Activated CD8-positive, alpha-beta memory T cell treated with anti-CD3 and anti-CD28 coated beads, Interleukin-2, amount 50 U/mL, for 24 hours (primary cell): ENCODE data around the gene THBS1.

ENCODE experiments used
- DNase-seq: peaks from one replicate; pipeline ENCODE4 v3.0.0-alpha.2; 2020; ENCODE audit errors: extremely low read depth

The THBS1 gene

DNA sequence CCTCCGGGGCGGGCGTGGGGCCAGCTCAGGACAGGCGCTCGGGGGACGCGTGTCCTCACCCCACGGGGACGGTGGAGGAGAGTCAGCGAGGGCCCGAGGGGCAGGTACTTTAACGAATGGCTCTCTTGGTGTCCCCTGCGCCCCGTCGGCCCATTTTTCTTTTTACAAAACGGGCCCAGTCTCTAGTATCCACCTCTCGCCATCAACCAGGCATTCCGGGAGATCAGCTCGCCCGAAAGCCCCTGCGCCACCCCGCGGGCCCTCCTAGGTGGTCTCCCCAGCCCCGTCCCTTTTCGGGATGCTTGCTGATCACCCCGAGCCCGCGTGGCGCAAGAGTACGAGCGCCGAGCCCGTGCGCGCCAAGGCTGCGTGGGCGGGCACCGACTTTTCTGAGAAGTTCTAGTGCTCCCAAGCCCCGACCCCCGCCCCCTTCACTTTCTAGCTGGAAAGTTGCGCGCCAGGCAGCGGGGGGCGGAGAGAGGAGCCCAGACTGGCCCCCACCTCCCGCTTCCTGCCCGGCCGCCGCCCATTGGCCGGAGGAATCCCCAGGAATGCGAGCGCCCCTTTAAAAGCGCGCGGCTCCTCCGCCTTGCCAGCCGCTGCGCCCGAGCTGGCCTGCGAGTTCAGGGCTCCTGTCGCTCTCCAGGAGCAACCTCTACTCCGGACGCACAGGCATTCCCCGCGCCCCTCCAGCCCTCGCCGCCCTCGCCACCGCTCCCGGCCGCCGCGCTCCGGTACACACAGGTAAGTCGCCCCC, at the start of gene THBS1:
TSS of gene THBS1 (plus strand) at position 595 of the 757 bp plus-strand sequence. CDS start 779 bp downstream, outside the sequence.
- no peak for DNase-seq

DNA sequence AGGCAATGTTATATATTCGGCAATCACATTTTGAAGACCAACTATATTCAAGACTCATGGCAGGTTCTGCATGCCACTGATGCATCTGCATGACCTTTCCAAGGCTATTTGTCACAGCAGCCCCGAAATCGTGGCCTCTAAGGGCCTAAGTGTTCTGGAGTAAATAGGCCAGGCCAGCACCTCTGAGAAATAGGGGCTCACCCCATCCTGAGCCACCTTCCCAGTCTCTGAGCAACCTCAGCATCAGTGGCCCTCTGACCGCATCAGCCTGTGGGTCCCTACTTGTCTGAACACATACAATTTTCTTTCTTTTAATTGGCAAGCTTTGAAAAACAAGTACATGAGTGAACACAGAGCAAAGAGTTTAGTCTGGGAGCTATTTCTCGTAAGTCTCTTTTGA, 45.9 kb upstream of the THBS1 start:
- no peak for DNase-seq

DNA sequence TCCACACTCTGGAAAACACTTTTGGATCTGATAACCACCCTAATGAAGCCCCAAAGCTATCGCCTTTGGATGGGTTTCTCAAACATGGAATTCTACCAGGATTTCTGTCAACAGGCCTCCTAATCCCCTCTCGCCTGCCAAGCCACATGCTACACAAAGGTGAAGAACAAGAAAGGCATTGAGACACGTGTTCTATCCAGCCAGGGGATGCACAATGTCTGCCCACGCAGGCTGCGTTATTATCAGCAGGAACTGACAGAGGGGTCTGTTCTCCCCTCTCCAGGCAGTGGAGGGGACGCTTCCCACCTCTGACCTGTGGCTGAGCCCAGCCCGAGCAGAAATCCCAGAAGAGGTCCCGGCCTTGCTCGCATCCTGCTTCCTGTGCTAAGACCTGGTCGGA, 45.4 kb upstream of the THBS1 start:
- DNase-seq, result no peak

DNA sequence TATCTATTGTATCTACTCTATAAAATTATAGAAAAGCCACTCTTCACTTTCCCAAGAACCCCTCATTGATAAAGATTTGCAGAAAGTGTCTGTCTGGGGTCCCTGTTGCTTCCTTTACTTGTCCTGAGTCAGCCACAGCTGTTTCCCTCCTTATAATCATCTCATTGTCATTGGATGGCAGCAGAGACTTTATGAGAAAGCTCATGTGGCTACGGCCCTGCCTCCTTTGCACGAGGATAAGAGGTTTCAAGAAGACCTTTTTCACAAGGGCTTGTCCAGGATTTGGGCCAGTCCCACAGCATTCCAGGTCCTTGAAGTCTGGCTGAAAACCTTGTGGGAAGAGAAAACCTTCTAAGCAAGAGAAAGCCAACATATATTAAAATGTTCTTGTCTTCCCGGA, 41.9 kb upstream of the THBS1 start:
- no peak for DNase-seq

DNA sequence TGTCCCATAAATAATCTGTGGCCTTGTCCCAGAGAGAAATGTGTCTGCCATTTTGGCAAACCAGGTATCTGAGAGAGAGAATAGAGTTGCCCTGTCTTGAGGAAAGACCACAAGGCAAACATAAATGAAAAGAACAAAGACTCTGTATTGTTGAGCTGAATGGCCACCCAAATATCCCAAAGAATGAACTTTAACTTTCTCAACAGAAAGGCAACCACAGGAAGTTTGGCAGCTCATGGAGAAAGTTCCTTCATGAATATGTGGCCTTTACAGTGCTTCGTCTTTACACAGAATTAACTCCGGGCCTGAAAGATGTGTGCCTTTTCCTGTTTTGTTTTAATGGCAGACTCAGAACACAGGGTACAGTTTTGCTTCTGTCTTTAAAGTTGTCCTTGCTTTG, 41.4 kb upstream of the THBS1 start:
- DNase-seq, result no peak

DNA sequence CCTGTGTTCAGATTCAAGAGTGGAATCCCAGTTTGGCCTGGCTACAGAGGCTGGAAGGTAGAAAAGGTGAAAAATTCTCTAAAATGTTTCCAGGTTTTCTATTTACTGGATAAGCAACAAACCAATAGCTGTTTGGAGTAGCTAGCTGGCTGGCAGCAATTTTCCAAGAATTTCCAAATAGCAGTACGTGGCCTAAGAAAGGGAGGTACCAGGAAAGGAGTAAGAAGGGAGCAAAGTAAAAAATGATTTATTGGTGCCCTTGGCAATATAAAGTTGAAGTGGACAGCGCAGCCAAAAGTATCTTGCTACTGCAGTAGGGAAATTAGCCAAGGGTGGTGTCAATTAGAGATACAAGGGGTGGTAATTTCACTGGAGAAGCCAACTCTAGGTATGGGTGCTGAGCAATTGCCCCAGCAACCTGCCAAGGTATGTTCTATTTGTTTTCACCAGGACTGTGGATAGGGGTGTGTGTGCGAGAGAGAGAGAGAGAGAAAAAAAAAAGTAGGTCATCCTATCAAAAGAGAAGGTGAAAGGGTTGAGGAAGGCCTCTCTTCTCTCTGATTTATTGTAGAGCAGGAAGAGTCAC, 40.8 kb upstream of the THBS1 start:
- no peak for DNase-seq

DNA sequence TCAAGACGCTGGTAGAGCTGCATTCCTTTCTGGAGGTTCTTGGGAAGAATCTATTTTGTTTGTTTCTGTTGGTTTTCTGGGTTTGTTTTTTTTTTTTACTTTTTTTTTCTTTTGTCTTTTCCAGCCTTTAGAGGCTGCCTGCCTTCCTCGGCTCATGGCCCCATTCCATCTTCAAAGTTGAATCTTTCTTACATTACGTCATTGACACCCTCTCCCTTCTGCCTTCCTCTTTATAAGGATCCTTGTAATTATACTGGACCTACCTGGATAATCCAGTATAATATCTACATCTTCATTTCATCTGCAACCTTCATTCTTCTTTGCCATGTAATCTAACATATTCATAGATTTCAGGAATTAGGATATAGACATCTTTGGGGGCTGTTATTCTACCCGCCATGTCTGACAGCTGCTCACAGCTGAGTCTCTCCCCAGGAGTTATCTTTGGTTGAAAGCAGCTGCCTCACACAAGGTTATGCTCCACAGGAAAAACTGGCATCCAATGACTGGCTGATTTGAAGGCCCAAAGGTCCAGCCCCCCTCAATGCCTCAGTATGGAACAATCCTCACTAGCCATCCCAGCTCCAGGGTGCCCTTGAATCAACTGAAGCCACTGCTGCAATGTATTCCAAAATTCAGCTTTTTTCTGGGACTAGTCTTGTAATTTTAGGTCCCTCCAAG, 38.4 kb upstream of the THBS1 start:
- DNase-seq, result no peak

DNA sequence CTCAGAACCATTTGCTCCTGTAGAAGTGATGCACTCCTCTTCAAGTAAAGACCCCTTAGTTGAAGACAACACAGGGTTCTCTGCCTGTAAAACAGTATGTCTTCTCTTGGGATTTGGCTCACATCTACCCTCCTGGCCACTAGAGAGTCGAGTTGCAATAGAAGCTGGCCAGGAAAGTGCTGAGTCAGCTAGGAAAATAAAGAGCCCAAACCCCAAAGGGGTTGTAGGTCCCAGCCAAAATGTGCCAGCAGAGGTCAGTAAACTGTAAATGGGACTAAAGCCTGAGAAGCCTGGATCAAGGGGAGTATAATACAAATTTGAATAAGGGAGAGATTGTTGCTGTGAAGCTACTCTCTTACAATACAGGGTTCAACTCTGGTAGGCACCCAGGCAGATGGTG, 37.2 kb upstream of the THBS1 start:
- DNase-seq, result no peak

DNA sequence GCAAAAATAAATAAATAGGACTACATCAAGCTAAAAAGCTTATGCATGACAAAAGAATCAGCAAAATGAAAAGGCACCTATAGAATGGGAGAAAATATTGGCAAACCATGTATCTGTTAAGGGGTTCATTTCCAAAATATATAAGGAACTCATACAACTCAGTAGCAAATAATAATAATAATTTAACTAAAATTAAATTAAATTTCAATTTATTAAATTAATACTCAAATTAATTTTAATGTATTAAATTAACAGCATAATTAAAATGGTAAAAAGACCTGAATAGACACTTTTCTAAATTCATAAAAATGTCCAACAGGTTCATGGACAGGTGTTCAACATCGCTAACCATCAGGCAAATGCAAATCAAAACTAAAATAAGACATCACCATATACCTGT, 34.0 kb upstream of the THBS1 start:
- DNase-seq, result no peak

DNA sequence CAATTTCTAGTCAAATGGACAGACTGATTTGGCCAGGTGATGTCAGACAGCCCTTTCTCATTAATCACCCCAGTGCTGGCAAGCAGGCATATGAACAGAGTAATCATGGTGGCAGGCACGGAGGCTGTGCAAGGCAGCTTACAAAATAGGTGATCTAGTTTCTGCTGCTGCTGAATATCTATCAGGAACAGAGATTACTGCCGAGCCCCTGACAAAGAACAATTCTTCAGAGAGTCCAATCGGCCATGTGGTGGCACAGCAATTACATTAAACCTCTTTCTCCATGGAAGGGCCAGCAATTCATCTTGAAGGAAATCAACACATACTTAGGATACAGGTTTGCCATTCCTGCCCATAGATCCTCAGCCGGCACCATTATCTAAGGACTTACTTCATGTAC, 32.3 kb upstream of the THBS1 start:
- no peak for DNase-seq

DNA sequence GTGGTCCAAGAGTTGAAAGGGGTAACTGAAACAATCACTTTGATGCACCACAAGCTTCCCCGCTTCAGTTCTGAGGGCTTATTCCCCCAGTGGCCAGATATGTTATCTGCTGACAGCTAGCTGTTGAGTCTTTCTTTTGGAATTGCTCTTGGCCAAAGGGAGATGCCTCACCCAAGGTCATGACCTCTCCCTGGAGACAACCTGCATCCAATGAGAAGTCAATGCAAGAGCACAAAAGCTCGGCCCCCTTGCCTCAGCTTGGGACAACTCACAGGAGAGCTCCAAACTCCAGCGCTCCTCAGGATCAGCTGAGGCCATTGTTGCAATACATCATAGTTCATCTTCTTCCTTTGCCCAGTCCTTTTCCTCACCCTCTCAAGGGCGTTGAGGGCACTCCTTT, 31.0 kb upstream of the THBS1 start:
- no peak for DNase-seq

DNA sequence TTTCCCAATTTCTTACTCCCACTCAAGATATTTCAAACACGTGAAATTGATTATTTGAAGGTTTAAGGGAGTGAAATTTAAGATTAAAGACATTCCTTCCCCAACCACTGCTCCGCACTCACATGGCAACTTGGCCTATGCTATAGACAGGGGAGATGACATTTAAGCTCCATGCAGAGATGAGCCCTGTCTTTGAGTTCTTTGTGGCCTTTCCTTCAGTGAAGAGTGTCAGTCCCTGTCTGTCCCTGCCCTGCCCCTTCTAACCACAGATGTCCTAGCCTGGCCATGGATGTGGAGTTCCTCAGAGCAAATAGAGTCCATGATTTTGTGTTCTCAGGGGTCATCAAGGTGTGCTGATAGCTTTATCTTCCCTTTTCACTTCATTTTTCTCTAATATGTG, 29.4 kb upstream of the THBS1 start:
- no peak for DNase-seq

DNA sequence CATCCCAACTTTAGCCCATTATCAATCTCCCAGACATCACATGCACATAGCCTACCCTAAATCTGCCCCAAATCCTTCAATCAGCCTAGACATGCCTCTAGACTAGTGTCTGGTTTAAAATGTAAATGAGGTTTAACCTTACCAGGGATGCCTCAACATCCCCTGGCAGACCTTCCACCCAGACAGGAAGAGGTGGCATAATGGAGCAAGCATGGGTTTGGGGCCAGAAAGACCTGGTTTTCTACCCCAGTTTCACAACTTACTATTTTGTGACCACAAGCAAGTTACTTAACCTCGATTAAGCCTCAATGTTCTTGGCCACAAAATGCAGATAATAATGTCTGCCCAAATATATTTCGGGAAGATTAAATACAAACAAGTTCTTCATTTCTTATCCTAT, 28.3 kb upstream of the THBS1 start:
- DNase-seq, result no peak

DNA sequence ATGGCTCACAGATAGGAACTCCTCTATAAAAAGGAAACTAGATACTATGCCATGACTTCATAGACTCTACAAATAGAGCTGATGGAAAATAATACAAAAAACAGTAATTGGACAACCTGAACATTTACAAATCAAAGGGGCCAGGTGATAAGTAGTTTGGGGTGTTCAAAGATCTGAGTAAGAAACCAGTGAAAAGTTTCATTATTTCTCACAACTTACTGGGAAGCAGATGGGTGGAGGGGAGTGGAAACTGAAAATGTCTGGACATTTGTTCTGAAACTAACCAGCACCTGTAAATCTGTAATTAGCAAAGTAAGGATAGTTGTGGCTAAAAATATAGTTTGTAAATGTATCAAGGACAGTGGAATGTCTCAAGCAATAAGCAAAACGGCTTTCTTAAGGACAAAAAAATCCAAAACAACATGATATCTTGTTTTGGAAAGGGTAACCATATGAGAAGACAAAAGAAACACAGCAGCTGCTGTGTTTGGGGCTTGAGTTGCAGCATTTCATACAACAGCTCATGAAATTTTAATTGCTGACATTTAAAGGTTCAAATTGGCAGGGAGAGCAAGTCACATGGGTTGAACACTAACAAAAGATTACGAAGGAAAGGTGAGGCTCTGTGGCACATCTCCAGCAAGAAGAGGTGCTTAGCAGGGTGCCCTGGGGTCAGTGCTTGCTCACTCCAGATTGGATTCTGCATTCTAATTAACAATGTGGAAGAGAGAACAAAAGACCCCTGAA, 26.8 kb upstream of the THBS1 start:
- no peak for DNase-seq

DNA sequence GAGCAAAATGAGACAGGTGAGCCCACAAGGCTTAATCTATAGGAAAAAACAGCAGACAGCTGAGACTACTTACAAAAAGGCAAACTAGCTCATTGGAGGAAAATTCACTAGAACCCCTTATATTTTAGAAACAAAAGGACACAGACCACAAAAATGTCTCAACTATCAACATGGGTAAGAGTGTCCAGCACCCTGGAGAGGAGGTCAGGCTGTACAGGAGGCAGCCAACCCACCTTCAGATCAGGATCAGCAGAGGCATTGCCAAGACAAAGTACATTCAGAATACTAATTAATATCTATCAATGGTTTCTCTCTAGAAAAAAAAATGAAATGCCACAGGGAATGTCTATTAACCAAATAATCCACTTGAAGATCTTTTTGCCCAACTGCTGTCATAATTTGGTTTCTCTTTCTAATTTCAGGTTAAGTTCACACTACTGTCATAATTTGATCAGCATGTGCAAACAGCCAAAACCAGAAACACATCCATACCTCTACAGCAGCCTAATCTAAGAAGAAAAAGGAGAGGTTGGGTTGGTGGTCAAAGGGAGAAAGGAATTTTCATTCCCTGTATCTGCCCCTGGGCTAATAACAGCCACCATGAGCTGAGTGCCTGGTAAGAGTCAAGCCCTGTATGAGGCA, 26.0 kb upstream of the THBS1 start:
- no peak for DNase-seq

DNA sequence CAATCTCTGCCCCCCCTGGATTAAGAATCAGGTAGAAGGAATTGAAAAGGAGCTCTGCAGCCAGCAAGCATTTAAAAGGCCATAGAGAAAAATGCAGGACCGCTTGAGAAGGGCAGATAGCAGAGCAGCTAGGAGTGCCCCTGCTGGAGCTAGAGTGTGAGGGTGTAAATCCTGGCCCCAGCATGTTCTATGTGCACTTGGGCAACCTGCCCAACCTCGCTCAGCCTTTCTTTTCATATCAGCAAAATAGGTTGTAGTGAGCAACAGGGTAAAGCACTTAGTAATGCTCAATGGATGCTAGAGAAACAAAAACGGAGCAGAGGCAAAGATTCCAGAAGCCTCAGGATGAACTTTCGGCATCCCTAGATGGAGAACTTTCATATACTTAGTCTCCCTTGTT, 25.0 kb upstream of the THBS1 start:
- DNase-seq, result no peak

DNA sequence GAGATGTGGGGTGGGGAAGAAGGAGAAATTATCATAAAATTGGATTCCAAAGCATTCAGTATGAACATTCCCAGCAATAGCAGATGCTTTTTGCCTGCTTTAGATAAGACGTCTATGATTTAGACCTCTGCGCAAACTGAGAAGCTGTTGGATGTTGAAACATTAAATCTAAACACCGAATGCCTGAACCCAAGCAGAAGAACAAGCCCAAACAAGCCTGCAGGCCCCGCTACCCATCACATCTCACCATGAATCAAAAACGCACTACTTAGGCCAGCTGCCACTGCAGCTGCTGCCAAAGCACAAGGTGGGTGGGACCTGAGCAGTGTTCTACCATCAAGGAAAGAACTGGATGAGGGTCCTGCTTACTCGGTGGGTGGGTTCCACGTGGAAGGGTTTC, 24.4 kb upstream of the THBS1 start:
- no peak for DNase-seq

DNA sequence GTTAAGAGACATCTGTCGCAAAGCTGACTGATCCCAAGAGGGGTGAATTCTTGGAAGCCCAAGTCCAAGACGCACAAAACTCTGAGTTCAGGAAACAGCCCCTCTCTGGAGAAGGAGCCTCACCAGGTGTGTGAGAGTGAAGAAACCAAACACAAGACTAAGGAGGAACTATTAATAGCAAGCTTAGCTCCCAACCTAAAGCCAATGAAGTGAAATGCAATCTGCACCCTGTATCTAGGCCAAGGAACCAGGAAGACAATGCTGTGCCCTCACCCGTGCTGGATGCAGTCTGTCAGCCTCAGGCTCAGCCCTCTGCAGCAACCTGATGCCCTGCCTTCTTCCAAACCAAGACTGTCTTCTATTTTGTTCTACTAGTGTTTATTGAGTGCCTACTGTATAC, 22.5 kb upstream of the THBS1 start:
- DNase-seq, result no peak

DNA sequence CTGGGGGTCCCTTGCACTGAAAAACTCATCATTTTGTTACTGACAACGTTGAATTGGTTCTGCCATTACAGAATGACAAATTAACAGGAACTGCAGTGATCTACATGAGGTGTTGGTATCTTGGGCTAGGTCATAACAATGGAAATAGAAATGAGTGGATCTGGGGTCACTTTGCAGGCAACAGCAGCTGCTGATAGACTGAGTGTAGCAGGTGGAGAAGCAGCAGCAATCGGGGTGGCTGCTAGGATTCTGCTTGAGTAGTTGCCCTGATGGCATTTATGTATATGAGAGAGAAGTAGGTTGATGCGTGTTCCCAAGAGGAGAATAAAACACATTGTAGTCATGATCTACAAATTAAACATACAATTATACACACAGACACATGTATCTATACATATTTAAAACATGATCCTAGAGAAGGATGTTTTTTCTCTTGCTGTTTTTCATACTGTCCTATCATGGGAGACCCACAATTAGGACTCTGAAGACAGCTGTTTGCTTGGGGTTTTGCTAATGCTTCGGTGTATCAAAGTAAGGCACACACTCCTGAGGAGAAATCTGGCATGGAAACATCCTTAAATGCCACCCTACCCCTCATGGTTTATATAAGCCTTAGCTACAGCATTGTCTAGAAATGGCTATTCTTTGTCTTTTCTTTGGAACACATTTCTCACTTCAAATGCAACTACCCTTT, 15.8 kb upstream of the THBS1 start:
- DNase-seq, result no peak

DNA sequence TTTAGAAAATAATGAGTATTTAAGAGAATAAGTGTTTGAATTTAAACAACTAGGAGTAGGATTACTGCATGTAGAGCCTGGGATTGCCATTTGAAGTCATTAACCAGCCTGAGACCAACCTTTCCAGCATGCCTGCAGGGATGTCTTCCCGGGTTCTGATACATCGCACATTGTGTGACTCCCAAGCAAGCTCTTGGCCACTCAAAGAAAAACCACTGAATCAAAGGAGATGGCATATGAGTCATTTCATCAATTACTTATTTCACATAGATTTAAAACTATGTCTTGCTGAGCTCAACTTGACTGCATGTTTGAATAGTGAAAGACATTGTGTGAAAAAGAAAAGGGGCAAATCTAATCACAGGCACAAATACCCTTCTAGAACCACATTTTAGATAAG, 15.0 kb upstream of the THBS1 start:
- no peak for DNase-seq

DNA sequence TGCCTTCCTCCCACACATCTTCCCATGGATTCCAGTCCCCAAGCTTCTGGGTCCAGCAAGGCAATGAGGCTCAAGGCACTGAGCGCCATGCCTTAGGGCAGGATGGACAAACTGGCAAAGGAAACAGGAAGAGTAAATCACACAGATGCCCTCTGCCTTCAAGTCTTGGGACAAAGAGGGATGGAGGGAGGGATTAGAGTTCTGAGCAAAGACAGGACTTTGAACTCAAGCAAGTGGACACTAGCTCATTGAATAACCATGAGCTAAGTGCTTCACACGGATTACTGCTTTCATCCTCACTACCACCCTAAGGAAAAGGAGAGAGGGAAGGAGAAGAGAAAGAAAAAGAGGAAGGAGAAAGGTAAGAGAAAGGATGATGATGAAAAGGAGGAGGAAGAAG, 7.6 kb upstream of the THBS1 start:
- DNase-seq, result no peak

DNA sequence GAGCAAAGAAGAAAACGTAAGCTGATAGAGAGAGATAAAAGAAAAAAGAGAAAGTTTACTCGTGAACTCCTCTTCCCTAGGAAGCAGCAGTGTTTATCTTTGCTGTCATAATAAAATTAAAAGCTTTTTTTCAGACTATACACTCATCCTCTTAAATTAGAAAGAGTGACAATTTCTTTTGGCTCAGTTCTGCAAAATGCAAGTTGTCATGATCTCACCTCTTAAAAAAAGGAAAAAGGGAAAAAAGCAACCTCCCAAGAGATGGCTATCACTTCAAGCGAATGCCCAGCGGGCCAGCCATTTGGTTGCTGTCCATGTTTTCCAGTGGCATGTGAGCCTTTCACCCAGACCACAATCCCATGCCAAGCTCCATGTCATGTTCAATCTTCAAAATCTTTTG, 7.0 kb upstream of the THBS1 start:
- DNase-seq, result no peak
